NK-92 treated with Interleukin-12 subunit alpha and Interleukin-12 subunit beta, amount 100 ng/mL, for 24 hours (cell line): ENCODE results near the gene FLACC1.
A peak's percentile ranks its signal among the peaks of the same experiment; 100 is the strongest.

Experiments
- DNase-seq: peaks from one replicate; lab custom pipeline; 2025; lab: John Stamatoyannopoulos, UW

FLACC1 gene

GRCh38 chr2:201275990-201276389 lies 81.2 kb downstream of the FLACC1 start:
- no peak for DNase-seq

- DNase-seq: no peak
Observed at GRCh38 chr2:201275069-201275468, 82.1 kb downstream of the FLACC1 start.

GRCh38 chr2:201273330-201273983 lies 83.7 kb downstream of the FLACC1 start:
- DNase-seq: no peak

DNA sequence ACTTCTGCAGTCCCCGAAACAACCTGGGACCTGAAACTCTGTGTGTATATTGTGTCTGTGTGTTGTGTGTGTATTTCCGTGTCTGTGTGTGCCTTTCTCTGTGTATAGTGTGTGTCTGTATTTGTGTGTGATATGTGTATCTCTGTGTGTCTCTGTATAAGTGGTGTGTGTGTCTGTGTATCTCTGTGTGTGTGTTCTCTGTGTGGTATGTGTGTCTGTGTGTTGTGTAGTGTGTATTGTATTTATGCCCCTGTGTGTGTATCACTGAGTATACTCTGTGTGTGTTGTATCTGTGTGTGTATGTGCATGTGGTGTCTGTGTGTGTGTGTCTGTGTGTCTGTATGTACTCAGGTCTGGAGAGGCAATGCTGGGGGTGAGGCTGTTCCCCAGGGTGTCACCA lies 85.2 kb downstream of the FLACC1 start:
- DNase-seq: no peak

- no peak for DNase-seq
Observed at GRCh38 chr2:201270293-201271001, 86.7 kb downstream of the FLACC1 start.

DNA sequence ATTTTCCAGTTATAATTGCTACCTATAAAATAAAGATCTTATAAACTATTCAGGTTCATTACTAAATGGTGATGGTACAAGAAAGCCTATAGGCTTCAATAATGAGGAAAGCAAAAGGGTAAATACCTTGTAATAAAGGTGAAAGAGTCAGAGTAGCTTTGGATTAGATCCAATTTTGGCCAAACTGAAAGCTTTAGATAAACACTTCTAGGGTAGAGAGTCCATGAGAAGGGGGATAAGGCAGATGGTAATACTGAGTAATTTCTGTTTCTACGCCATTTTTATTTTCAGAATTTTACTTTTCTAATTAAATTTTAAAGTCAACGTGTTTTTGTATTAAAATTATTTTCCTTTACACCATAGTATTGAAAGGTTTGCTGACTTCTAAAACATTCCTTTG lies 87.4 kb downstream of the FLACC1 start:
- no peak for DNase-seq

GRCh38 chr2:201267278-201268030 lies 89.7 kb downstream of the FLACC1 start:
- no peak for DNase-seq

DNA sequence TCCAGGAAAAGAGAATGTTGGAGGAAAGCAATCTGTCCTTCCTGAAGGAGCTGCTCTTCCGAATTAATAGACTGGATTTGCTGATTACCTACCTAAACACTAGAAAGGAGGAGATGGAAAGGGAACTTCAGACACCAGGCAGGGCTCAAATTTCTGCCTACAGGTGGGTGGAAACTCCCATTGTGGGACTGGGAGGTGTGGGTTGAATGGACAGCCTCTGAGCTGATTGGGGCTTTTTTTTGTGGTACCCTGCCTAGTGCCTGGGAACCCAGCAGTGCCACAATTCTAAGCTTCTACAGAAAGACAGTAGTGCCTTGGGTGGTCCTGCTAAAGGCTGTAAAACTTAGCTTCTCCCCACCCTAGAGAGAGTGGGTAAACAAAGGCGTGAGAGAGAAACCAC lies 90.5 kb downstream of the FLACC1 start:
- DNase-seq: no peak

DNA sequence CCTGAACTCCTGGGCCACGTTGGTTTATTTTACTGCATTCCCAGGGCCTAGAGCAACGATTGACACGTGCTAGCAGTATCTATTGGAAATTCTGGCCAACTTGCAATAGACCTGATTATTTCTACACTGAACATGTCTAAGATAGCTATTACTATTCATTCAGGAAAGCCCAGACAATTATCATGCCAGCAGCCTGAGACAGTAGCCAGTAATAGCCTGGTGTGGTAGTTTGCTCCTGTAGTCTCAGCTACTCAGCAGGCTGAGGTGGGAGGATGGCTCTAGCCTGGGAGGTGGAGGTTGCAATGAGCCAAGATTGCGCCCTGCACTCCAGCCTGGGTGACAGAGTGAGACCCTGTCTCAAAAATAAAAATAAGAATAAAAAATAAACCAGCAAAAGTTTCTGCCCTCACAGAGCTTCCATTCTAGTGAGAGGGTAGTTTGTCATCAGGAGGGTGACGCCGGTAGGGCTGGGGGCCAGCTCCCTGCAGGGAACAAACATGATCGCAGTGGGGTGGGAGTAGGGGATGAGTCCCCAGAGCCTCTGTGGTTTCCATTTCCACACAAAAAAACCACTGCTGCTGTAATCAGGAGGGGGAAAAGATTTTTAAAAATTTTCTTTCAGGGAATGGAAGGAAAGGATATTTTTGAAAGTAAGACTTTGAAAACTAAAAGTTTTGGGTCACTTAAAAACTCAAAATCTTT lies 92.5 kb downstream of the FLACC1 start:
- no peak for DNase-seq

- DNase-seq: no peak
Observed at GRCh38 chr2:201263779-201264178, 93.4 kb downstream of the FLACC1 start.

DNA sequence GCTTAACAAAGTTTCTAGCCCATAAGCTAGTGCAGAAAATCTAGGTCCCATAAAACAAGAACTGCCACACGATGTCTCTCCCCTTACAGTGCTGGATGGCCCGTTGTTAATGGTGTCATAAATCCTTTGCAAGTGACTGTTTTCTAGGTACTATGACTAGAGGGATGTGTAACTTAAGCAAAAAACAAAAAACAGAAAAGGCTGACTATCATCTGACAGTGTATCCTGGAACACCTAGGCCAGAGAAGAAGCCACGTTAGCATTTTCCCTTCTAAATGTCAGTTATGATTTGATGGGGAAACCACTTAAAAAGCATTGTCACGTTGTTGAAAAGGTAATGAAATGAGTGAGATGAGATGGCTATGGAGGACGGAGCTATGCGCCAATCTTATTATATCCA lies 94.4 kb downstream of the FLACC1 start:
- no peak for DNase-seq

- DNase-seq: no peak
Observed at GRCh38 chr2:201261906-201262305, 95.2 kb downstream of the FLACC1 start.

DNA sequence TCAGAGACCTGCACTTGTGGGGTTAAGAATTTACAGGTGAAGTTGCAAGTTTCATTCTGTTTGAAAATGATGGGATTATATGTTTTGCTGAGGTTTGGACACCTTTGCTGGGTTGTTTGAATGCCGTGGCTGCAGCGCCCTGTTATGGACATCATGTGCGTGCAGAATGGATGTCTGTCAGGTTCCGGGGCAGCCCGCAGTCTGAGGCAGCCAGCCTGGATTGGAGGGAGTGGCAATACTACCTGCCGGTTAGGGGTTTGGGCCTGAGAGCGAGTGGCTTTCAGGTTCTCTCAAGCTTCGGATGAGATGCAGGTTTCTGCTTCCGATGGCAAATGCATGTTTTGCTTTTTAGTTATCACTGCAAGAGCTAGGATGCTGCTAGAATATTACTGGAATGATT lies 95.7 kb downstream of the FLACC1 start:
- DNase-seq: peak; percentile 43

DNA sequence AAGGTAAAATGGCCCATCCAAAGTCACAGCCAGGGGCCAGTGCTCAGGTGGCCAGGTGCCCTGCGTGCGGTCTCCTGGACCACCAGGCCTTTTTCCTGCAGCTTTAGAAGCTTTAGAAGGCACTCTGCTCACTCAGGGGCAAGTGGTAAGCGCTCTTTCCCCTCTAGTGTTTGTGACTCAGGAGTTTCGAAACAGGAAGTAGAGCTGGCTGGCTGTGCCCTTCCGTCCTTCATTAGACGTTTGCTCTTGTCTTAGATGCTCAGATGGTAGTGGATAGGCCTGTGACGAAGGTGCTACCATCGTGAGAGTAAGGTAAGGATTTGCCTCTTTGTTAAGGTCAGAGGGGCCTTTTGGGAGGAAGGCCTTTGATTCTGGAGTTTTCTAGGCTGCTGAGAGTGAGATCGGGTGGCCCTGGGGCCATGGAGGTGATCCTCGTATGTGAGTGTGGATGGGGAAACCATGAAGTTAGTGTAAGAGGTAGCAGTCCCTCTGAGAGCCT lies 96.8 kb downstream of the FLACC1 start, which contains the start of gene CASP8:
Gene CASP8 (plus strand): TSS at position 235 of the 499 bp plus-strand sequence. CDS start 5,951 bp downstream, outside the sequence.
- peak; percentile 70 for DNase-seq

GRCh38 chr2:201258666-201259615 lies 98.2 kb downstream of the FLACC1 start:
- DNase-seq: peak; percentile 17

DNA sequence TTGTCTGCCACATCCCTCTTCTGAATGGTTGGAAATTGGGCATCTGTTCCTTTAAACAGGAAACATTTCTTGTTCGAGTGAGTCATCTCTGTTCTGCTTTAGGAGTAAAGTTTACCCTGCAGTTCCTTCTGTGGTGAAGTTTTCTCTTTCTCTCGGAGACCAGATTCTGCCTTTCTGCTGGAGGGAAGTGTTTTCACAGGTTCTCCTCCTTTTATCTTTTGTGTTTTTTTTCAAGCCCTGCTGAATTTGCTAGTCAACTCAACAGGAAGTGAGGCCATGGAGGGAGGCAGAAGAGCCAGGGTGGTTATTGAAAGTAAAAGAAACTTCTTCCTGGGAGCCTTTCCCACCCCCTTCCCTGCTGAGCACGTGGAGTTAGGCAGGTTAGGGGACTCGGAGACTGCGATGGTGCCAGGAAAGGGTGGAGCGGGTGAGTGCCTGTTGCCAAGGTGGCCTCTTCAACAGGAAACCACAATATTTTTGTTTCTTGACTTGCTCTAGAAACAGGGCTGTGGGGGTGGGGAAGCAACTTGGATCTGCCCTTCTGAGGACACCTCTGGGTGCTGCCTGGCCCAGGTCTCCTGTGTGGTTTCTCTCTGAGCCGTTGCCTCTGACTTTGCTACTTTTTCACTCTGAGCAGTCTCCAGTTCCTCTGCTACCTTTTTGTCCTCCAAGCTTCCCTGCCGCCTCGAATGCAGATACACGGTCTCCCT lies 99.0 kb downstream of the FLACC1 start:
- peak; percentile 92 for DNase-seq

DNA sequence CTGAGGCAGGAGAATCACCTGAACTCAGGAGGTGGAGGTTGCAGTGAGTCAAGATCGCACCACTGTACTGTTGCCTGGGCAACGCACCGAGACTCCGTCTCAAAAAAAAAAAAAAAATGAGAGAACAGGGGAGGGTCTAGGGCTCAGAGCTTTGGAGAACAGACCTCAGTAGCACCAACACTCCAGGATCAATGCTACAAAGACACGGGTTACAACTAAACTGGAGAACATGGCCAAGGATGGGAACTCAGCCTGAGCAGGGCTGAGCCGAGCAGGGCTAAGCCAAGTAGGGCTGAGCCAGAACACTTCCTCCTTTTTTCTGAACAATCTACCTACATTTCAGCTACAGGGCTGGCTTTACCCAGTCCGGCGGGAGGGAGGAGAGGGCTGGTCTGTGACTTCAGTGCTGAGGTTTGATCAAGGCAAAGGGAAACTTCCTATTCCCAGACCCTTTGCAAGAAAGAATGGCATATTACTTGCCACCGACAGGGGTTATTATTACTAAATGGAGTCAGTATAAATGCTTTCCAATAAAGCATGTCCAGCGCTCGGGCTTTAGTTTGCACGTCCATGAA lies 99.7 kb downstream of the FLACC1 start:
- DNase-seq: peak; percentile 28

DNA sequence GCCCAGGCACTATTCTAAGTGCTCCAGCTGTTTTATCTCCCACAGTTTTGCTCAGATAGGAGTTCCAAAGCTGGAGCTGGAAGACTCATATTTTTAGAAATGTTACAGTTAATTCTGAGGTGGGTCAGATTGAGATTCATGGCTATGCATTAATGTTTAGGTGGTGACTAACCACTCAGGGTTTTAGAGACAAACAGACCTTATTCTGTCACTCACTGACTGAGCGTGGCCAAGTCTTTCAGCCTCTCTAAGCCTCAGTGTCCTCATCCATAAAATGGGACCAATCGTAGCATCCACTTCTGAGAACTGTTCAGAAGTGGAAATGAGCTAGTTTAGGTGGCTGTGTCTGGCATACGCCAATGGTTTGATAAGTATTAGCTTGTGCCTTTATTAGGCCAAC lies 101.1 kb downstream of the FLACC1 start:
- DNase-seq: no peak

DNA sequence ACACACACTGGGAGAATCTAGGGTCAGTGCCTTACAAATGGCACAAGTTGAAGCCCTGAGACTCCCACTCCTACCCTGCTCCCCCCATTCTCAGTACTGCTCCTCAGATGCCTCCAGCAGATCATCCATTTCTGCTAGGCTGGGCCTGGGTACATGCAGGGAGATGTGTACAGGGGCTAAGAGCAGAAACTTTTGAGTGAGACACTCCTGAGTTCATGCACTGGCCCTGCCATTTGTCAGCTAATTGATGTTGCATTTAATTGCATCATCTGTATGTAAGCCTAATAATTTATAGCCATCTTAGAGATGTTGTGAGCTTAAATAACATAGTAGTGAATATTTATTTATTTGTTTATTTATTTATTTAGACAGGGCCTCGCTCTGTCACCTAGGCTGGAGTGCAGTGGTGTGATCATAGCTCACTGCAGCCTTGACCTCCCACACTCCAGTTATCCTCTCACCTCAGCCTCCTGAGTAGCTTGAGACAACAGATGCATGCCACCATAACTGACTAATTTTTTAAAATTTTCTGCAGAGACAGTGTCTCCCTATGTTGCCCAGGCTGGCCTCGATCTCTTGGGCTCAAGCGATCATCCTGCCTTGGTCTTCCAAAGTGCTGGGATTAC lies 101.6 kb downstream of the FLACC1 start:
- DNase-seq: no peak
